Kidney (tissue), 14 donors: ENCODE measurements around the gene KRCC1. TPM values are rescaled to one million over a fixed set of nuclear protein-coding genes. Genes with fewer than 3 reads are reported as not detected.

Source experiments
- DNase-seq, 5 donors: peaks; one replicate each; pipeline ENCODE4 v3.0.0-alpha.2; 2013 to 2020
- FAIRE-seq: peaks from 2 replicates; lab custom pipeline; 2012; peaks lifted over from hg19 to GRCh38; lab: Jason Lieb, UNC
- H3K27ac ChIP-seq, 2 donors: one replicate each; pipeline ENCODE4 v1.7.0; 2013; ENCODE audit warnings: low read depth in 2 of 2, low read length in 2 of 2, inconsistent platforms in 1 of 2
- H3K27me3 ChIP-seq: one replicate; pipeline ENCODE4 v1.7.1; 2013; ENCODE audit warnings: low read length, inconsistent platforms; ENCODE audit not compliant: control insufficient read depth, insufficient read depth
- H3K36me3 ChIP-seq, 3 donors: one replicate each; pipeline versions ENCODE4 v1.7.0 to v1.7.1; 2013; ENCODE audit warnings: low read length in 3 of 3, control low read depth in 1 of 3, inconsistent platforms in 1 of 3; ENCODE audit not compliant: insufficient read depth in 3 of 3, control insufficient read depth in 2 of 3
- H3K4me1 ChIP-seq, 3 donors: one replicate each; pipeline versions ENCODE4 v1.7.0 to v1.7.1; 2013; ENCODE audit warnings: low read length in 3 of 3, inconsistent platforms in 1 of 3, low read depth in 1 of 3; ENCODE audit not compliant: control insufficient read depth in 2 of 3, insufficient read depth in 2 of 3
- H3K4me3 ChIP-seq, 3 donors: one replicate each; pipeline versions ENCODE4 v1.7.0 to v1.8.1; 2013; ENCODE audit warnings: low read length in 3 of 3, control low read depth in 1 of 3, inconsistent platforms in 1 of 3
- H3K9ac ChIP-seq, 3 donors: one replicate each; pipeline versions ENCODE4 v1.7.0 to v1.7.1; 2013; ENCODE audit warnings: low read length in 3 of 3, control low read depth in 1 of 3, inconsistent platforms in 1 of 3
- H3K9me3 ChIP-seq, 3 donors: one replicate each; pipeline versions ENCODE4 v1.7.0 to v1.7.1; 2013; ENCODE audit warnings: low read length in 3 of 3, control low read depth in 1 of 3, inconsistent platforms in 1 of 3; ENCODE audit not compliant: control insufficient read depth in 2 of 3, insufficient read depth in 1 of 3
- intact Hi-C: fragments of 100-400 bp; cut with DNase I; formaldehyde crosslinking; loops from one replicate; pipeline ENCODE4 v1.11.1; 2022
- polyA plus RNA-seq: library from polyadenylated mRNA; stranded (reverse); fragments of 350-450 nt; fragmentation: Illumina TruSeq; extraction: RNeasy Lipid Tissue Mini Kit (QIAGEN cat#74804); gene quantifications from one replicate; pipeline ENCODE4 v1.2.3, GENCODE V29; 2014; ENCODE audit warnings: low read depth, low replicate concordance; ENCODE audit not compliant: insufficient read depth
- total RNA-seq: library from RNA; stranded (reverse); fragmentation: NEBNext Ultra II Directional; extraction: Animal tissue kit (Norgen Biotek cat#: 25700); gene quantifications from one replicate; pipeline ENCODE4 v1.2.1, GENCODE V29; 2021
- TF ChIP-seq, protein P1 (sequence below): IDR thresholded peaks from 3 replicates; pipeline ENCODE4 v1.5.1; 2012; ENCODE audit warnings: mild to moderate bottlenecking, moderate library complexity, borderline replicate concordance; ENCODE audit not compliant: insufficient read depth; ENCODE audit errors: extremely low read depth
- donor health status: control.
- donor health status: control.
- donor health status: control.
- donor health status: control.
- donor health status: control.
- donor health status: DM: yes; HTN: yes; CAD: no.
- donor health status: Normal renal cell carcinoma (clear cell type).

KRCC1 gene
- total and polyA plus RNA-seq, 2 donors from 2014 or later, result 23.6 to 26.3 TPM

DNA sequence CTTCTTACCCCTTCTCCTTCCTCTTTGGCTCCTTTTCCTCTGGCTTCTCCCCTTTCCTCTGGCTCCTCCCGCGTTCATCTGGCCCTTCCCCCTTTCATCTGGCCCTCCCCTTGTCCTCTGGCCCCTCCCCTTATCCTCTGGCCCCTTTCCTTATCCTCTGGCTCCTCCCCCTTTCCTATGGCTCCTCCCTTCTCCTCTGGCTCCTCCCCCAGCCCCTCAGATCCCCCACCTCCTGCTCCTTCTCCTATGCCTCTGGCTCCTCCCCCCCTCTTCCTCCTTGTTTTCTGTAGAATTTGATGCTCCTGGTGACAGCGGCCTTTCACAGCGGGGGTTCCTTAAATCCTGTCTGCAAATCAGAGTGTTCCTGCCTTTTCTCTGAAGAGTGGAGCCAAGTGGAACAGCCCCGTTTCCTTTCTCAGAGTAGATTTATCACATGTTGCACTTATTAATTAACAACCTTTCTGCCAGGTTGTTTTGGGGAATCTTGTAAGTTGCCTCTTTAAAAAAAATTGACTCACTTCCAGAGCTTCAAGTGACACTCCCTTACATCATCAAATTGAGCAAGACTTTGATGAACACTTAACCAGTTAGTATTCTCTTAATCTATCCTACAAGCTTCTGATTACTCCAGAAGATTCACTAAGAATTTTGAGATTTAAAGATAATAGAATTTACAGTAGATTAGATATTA lies 44.4 kb upstream of the KRCC1 start:
- Histone ChIP-seq H3K4me3 (no peak overlapping the region), H3K27me3 (no peaks in the 10 kb centered on the region), H3K9me3 (no peaks in the 10 kb centered on the region), H3K4me1 (peaks cover 0 to 4% (median 3%) of the 10 kb centered on the region in 3 donors), H3K9ac (no peak overlapping the region), H3K36me3 (no peaks in the 10 kb centered on the region), H3K27ac (no peak overlapping the region)
- TF ChIP-seq, protein P1, sequence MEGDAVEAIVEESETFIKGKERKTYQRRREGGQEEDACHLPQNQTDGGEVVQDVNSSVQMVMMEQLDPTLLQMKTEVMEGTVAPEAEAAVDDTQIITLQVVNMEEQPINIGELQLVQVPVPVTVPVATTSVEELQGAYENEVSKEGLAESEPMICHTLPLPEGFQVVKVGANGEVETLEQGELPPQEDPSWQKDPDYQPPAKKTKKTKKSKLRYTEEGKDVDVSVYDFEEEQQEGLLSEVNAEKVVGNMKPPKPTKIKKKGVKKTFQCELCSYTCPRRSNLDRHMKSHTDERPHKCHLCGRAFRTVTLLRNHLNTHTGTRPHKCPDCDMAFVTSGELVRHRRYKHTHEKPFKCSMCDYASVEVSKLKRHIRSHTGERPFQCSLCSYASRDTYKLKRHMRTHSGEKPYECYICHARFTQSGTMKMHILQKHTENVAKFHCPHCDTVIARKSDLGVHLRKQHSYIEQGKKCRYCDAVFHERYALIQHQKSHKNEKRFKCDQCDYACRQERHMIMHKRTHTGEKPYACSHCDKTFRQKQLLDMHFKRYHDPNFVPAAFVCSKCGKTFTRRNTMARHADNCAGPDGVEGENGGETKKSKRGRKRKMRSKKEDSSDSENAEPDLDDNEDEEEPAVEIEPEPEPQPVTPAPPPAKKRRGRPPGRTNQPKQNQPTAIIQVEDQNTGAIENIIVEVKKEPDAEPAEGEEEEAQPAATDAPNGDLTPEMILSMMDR, result no peak
- FAIRE-seq (no peak), DNase-seq (peak in 3 of 5 donors; percentile 10 to 46 (median 11))
- intact Hi-C loops, result no loop called here

- intact Hi-C loops, result no loop called here
- Histone ChIP-seq H3K4me1 (peaks cover 0 to 4% (median 3%) of the 10 kb centered on the region in 3 donors), H3K9me3 (no peaks in the 10 kb centered on the region), H3K9ac (no peak overlapping the region), H3K27ac (no peak overlapping the region), H3K27me3 (no peaks in the 10 kb centered on the region), H3K36me3 (no peaks in the 10 kb centered on the region), H3K4me3 (no peak overlapping the region)
- no peak for DNase-seq
- no peak for FAIRE-seq
- TF ChIP-seq, protein P1, result no peak
Observed at GRCh38 chr2:88098558-88098900, 42.9 kb upstream of the KRCC1 start.

DNA sequence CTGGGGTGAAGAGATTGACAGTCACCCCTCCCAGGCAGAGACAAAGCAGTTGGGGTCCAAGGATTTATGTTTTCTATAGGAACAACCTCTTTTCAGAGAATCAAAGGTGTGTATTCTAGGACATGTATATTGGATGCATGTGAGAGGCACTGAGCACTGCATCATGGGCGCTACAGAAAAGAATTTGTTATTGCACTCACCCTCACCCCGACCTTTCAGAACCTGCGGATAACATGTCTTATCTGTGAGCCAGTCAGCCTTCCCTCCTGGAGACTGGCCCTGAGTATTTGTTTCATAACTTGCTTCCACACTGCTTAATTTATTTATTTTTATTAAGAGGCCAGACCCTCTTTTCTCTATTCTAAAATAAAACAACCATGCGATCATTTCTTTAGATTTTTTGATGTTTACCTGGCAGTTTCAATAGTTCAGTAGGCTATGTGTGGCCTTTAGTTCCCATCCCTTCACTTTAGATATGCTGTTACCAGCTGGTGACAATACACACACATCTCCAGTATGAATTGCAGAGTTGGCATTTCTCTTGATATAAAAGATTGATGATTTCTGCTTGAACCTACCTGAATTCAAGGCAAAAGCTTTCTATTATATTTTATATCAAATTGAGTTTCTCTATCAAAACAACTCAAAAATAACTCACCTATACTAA lies 42.4 kb upstream of the KRCC1 start:
- Histone ChIP-seq H3K27ac (no peak overlapping the region), H3K9ac (no peak overlapping the region), H3K4me1 (peaks cover 0 to 4% (median 3%) of the 10 kb centered on the region in 3 donors), H3K9me3 (no peaks in the 10 kb centered on the region), H3K27me3 (no peaks in the 10 kb centered on the region), H3K4me3 (no peak overlapping the region), H3K36me3 (no peaks in the 10 kb centered on the region)
- FAIRE-seq, result no peak
- intact Hi-C loops, result no loop called here
- DNase-seq, result no peak
- TF ChIP-seq, protein P1, result no peak
